Measurements from ENCODE around the gene TCF4.

Gene TCF4

DNA sequence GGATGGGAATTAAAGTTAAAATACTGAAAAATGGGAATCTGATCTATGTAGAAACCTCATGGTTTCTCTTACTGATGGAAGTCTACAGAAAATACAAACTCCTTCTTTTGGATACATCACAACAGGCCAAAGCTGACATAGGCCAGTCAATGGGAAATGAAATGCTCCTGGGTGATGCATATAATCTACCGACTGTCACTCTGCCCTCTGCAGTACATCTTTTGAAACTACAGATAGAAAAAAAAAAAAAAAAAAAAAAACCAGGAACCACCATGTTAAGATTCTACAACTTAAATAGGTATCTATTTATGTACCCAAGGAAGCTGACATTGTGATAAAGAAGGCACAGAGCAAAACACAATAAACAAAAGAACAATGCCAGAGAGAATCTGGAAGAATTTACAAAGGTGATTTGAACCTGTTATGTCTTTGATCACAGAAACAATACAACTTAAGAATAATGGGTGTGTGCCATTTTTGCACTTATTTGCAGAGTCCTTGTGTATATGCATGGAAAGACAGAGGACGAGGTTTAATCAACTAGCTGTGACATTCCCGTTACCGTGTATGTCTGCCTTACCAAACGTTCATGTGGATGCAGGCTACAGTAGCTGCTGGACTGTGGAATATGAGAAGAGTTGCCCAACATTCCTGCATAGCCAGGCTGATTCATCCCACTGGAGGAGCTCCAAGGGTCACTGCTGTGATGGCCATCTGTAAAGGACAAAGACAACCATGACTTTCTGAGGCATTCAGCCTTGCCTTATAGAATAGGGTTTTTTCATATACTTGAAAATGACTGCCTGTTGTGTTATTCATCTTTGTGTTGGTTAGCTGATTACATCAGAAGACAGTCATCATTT is 312.7 kb downstream of the TCF4 start:
- DNase-seq: peak; percentile 22

- no peak for DNase-seq
Measured at GRCh38 chr18:55272510-55273243, 315.3 kb downstream of the TCF4 start.

DNA sequence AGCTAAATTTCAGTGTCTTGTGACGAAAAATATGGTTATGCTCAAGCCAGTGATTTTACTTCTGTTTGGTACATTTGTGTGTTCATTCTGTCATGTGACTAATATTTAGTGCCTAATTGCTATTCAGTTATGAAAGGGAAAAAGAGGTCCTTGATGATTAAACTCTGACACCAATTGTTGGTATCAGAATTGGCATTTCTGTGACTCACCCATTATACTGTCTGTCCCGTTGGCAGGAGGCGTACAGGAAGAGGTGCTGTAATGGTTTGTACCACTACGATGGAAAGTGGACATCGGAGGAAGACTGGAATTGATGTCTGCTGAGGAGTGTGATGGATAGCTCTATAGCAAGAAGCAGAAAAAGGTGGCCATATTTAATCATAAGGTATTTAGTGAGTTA is 318.4 kb downstream of the TCF4 start:
- no peak for DNase-seq

- no peak for DNase-seq
Measured at GRCh38 chr18:55268628-55269275, 319.2 kb downstream of the TCF4 start.

DNA sequence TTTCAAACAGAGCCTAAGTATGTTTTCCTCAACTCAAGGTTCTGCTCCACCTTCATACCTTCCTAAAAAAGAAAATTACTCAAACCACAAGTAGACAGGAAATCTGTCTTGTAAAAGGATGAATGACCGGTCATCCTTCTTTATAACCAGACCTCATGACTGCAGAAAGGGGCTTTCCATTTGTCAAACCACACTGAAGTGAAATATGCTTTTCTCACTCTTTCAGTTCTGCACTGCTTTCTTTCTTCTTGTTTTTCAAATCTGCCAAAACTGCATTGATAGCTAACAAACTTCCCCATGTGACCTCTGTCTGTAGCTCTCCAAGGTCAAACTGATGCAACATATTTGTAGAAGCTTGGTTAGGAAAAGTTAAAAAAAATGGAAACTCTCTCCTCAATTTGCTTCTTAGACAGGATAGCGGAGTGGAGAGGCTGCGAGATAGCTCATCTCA is 319.8 kb downstream of the TCF4 start:
- DNase-seq: no peak

- no peak for DNase-seq
Measured at GRCh38 chr18:55266981-55267380, 321.0 kb downstream of the TCF4 start.

- DNase-seq: no peak
Measured at GRCh38 chr18:55265984-55266383, 322.0 kb downstream of the TCF4 start.

DNA sequence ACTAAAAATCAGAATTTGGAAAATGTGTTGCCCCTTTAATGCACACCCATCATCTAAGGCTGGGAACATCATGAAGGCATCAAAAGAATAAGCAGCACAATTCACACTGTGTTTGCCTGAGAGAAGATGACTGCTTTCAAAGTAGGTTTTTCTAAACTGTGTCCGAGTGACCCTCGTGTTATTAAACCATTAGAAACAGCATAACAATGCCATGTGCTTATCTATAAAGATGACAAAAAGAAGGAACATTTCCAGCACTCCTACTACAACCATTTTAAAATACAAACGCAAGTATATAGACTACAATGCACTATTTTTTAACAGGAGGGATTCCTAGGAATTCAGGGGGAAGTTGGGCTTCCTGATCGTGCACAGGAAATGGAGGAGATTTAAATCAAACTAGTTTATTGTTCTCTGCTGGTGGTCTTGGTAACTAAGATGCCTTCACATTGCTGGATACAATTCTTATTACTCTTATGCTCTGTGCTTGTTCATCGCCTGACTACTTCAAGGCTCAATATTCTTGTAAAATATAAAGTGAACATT is 322.8 kb downstream of the TCF4 start:
- DNase-seq: no peak

GRCh38 chr18:55264108-55264507 is 323.9 kb downstream of the TCF4 start:
- no peak for DNase-seq

DNA sequence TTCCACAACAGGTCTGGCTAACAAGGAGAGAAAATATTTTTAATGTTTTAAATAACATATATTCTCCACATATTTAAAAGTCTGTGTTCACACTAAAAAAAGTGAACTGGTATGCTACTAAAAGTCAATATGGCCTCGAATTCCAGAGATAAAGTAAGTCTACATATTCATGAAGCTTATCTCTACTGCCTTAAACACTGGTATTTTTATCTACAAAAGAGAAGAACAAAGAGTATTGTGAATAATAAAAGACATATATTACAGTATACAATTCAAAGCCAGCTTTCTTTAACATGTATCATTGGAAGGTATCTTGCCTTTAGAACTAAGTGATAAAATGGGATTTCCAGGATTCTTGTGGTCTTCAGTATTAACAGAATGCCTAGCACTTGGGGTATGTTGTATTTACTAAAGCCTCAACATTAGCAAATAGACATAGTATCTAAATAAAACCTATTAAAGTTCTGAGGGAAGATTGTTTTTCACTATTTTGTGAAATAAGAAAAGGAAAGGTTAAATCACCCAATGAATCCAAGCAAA is 325.9 kb downstream of the TCF4 start:
- no peak for DNase-seq

GRCh38 chr18:55261253-55261652 is 326.7 kb downstream of the TCF4 start:
- no peak for DNase-seq

GRCh38 chr18:55258088-55258487 is 329.9 kb downstream of the TCF4 start:
- DNase-seq: no peak

DNA sequence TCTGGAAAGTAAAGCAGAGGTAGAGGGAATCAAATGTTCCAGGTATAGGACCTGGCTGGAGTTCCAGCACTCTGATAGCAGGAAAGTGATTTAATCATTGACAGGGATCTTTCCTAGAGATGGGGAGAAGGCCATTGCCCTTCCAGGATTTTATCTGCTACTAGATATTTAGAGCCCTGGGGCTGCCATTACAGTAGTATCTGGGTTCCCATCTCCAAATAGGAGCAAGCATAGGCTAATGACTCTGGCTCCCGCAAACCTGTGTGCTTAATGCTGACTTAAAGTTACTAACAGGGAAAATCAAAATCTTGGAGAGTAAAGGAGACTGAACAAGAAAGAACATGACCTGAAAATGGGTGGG is 331.1 kb downstream of the TCF4 start:
- DNase-seq: no peak

GRCh38 chr18:55256226-55256928 is 331.6 kb downstream of the TCF4 start:
- DNase-seq: no peak

DNA sequence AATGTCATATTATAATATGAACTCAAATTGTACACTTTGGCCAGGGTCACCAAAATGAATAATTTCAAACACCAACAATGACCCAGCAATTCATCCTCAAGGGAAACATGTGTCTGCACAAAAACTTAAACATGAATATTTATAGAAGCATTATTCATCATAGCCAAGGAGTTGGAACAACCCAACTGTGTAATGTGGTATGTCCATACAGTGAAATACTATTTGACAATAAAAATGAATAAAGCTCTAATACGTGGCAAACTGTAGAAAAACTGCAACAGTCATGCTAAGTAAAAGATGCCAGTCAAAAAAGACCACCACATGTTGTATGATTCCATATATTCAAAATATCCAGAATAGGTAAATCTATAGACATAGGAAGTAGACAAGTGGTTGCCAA is 334.2 kb downstream of the TCF4 start:
- DNase-seq: no peak

GRCh38 chr18:55252901-55253300 is 335.1 kb downstream of the TCF4 start:
- no peak for DNase-seq

- DNase-seq: no peak
Measured at GRCh38 chr18:55252053-55252675, 335.8 kb downstream of the TCF4 start.

- DNase-seq: no peak
Measured at GRCh38 chr18:55251254-55251971, 336.6 kb downstream of the TCF4 start.

DNA sequence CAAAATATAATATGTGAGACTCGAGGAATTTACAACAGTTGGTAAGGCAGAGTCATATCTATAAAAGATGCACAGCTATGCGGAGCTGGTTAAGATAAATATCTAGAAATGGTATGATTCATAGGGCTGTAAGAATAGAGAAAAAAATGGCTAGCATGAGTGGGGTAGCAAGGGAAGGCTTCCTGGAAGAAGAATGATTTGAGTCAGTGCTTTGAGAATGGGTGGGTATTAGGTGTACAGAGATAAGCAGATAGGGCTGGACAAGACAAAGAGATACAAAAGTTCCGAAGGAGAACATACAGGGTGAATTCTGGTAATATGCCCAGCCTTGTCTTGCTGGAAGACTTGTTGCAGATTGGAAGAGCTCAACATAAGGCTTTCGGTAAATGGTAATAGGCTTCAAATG is 337.2 kb downstream of the TCF4 start:
- DNase-seq: no peak

- no peak for DNase-seq
Measured at GRCh38 chr18:55249550-55249949, 338.4 kb downstream of the TCF4 start.

- DNase-seq: no peak
Measured at GRCh38 chr18:55248495-55248894, 339.5 kb downstream of the TCF4 start.

All from NCI-H82 (cell line).